Stimulated activated memory B cell treated with anti-CD40 and anti-IgM and Interleukin-4, amounts not matched to agents 10 μg/mL and 1 μg/mL and 100 μg/mL, for 72 hours (primary cell): ENCODE measurements around the gene L3MBTL1.
"Not testable (repeated sequence)": the region's sequence is repeated elsewhere in the genome, so short reads cannot be mapped to it uniquely, and the experiment has no call there.

Source experiments
- ATAC-seq: fragments of 150-1000 bp; cut with Tn5 transposase; 2 replicates; pipeline ENCODE4 v1.10.0; 2021
- H3K27ac Mint-ChIP-seq: one replicate; pipeline ENCODE4 v1.8.0; 2022; ENCODE audit warnings: mild to moderate bottlenecking, mixed read lengths
- H3K27me3 Mint-ChIP-seq: one replicate; pipeline ENCODE4 v1.8.0; 2022; ENCODE audit warnings: mixed read lengths
- H3K36me3 Mint-ChIP-seq: one replicate; pipeline ENCODE4 v1.8.0; 2022; ENCODE audit warnings: mixed read lengths
- H3K4me1 Mint-ChIP-seq: one replicate; pipeline ENCODE4 v1.8.0; 2022; ENCODE audit warnings: mixed read lengths
- H3K4me3 Mint-ChIP-seq: one replicate; pipeline ENCODE4 v1.8.0; 2022; ENCODE audit warnings: mild to moderate bottlenecking, moderate library complexity, mixed read lengths
- H3K9me3 Mint-ChIP-seq: one replicate; pipeline ENCODE4 v1.8.0; 2022; ENCODE audit warnings: mixed read lengths

L3MBTL1 gene

DNA sequence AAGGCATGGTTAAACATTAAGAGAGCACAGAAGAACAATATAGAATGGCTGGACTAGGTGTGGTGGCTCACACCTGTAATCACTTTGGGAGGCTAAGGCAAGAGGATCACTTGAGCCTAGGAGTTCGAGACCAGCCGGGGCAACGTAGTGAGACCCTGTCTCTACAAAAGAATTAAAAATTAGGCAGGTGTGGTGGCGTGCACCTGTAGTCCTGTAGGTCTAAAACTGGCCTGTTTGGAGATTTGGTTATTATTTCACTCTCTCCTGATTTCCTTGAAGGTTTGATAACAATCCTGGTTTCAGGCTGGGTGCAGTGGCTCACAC, 34.2 kb upstream of the L3MBTL1 start:
- Mint-ChIP-seq H3K4me1 (no peaks in the 10 kb centered on the region), H3K36me3 (peaks cover 16% of the 10 kb centered on the region)

DNA sequence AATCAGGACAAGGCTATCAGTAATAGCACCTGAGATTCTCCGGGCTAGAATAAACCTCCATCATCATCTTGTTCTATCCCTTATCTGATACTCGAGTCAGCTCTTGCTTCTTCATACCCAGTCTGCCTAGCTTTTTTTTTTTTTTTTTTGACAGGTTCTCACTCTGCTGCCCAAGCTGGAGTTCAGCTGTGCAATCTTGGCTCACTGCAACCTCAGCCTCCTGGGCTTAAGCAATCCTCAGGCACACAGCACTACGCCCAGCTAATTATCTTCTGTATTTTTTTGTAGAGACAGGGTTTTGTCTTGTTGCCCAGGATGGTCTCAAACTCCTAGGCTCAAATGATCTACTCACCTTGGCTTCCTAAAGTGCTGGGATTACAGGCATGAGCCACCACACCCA, 30.3 kb upstream of the L3MBTL1 start:
- no peak overlapping the region for H3K4me3 Mint-ChIP-seq
- no peak overlapping the region for H3K27ac Mint-ChIP-seq
- H3K36me3 Mint-ChIP-seq = peaks cover 16% of the 10 kb centered on the region
- no peak for ATAC-seq
- H3K27me3 Mint-ChIP-seq = no peaks in the 10 kb centered on the region
- peaks cover 3% of the 10 kb centered on the region for H3K9me3 Mint-ChIP-seq
- no peaks in the 10 kb centered on the region for H3K4me1 Mint-ChIP-seq

More for the DNA sequence above, 34.2 kb upstream of the L3MBTL1 start:
- Mint-ChIP-seq H3K27ac (no peak overlapping the region), H3K9me3 (no peaks in the 10 kb centered on the region), H3K4me3 (no peak overlapping the region), H3K27me3 (no peaks in the 10 kb centered on the region)
- no peak for ATAC-seq

DNA sequence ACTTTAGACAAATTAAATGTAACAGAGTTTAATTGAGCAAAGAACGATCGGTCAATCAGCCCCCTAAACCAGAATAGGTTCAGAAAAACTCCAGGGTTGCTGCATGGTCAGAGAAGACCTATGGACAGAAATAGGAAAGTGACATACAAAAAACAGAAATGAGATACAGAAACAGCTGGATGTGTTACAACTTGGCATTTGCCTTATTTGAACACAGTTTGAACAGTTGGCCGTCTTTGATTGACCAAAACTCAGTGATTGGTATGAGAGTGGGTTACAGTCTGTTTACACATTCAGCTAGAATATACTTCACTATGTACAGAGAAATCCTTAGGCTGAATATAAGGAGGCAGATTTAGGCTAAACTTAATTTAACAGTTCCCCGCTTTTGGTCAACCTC, 29.9 kb upstream of the L3MBTL1 start:
- Mint-ChIP-seq H3K27me3 (no peaks in the 10 kb centered on the region), H3K4me1 (no peaks in the 10 kb centered on the region), H3K4me3 (no peak overlapping the region), H3K9me3 (peaks cover 3% of the 10 kb centered on the region), H3K27ac (no peak overlapping the region), H3K36me3 (peaks cover 15% of the 10 kb centered on the region)
- no peak for ATAC-seq

DNA sequence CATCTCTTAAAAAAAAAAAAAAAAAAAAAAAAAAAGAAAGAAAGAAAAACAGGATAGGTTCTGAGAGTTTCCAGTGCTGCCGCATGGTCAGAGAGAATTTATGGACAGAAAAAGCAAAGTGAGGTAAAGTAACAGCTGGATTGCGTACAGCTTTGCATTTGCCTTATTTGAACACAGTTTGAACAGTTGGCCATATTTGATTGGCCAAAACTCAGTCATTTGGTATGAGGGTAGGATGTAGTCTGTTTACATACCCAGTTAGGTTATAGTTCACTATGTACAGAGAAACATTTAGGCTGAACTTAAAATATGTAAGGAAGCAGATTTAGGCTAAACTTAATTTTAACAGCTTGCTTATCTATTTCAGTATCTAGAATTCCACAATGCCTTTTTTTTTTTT, 17.5 kb upstream of the L3MBTL1 start:
- Mint-ChIP-seq H3K4me1 (no peaks in the 10 kb centered on the region), H3K9me3 (peaks cover 12% of the 10 kb centered on the region), H3K27me3 (peaks cover 12% of the 10 kb centered on the region), H3K27ac (no peak overlapping the region), H3K4me3 (no peak overlapping the region), H3K36me3 (no peaks in the 10 kb centered on the region)
- ATAC-seq = no peak

DNA sequence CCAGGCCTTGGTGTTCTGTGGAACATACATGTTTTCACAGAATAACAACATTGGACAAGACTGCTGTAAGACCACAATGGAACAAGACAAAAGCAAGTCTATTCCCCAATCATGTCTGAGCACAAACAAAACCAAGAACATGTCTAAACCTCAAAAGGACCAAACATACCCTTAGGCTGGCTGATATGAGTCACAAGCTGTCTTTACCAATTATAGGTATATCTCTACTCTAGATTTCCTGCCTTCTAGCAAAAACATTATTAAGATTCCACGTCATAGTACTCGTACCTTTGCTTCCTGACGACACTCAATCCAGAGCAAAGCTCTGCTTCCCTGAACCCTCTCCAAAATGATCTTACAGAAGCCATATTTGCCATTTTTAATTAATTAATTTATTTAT, 15.4 kb upstream of the L3MBTL1 start:
- Mint-ChIP-seq H3K27ac (no peak overlapping the region), H3K4me3 (no peak overlapping the region), H3K4me1 (no peaks in the 10 kb centered on the region), H3K9me3 (peaks cover 10% of the 10 kb centered on the region), H3K36me3 (no peaks in the 10 kb centered on the region), H3K27me3 (peaks cover 12% of the 10 kb centered on the region)
- ATAC-seq = no peak

DNA sequence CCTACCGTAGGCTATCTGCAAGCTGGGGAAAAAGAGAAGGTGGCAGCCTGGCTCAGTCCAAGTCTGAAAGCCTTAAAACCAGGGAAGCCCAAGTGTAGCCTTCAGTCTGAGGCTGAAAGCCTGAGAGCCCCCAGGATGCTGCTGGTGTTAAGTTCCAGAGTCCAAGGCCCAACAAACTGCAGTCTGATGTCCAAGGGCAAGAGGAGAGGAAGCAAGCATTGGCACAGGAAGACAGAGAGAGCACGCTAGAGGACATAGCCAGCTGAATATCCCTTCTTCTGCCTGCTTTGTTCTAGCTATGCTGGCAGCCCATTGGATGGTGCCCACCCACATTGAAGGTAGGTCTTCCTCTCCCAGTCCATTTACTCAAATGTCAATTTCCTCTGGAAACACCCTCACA, 12.1 kb upstream of the L3MBTL1 start:
- no peak for ATAC-seq
- Mint-ChIP-seq H3K4me3 (no peak overlapping the region), H3K36me3 (no peaks in the 10 kb centered on the region), H3K27ac (no peak overlapping the region), H3K27me3 (peaks cover 12% of the 10 kb centered on the region), H3K4me1 (no peaks in the 10 kb centered on the region), H3K9me3 (peaks cover 6% of the 10 kb centered on the region)

DNA sequence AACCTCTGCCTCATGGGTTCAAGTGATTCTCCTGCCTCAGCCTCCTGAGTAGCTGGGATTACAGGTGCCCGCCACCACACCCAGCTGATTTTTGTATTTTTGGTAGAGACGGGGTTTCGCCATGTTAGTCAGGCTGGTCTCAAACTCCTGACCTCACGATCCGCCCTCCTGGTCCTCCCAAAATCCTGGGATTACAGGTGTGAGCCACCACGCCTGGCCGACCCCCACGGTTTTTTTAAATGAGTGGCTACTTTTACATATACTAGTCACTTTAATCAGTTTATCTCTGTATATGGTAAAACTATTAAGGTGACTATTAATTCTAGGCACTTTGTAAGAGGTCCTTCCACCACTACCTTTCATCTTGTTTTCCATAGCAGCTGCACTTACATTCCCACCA, 5.5 kb upstream of the L3MBTL1 start:
- H3K9me3 Mint-ChIP-seq, H3K4me1 Mint-ChIP-seq, ATAC-seq, H3K36me3 Mint-ChIP-seq, H3K4me3 Mint-ChIP-seq, H3K27ac Mint-ChIP-seq: not testable (repeated sequence)
- peaks cover 28% of the 10 kb centered on the region for H3K27me3 Mint-ChIP-seq

DNA sequence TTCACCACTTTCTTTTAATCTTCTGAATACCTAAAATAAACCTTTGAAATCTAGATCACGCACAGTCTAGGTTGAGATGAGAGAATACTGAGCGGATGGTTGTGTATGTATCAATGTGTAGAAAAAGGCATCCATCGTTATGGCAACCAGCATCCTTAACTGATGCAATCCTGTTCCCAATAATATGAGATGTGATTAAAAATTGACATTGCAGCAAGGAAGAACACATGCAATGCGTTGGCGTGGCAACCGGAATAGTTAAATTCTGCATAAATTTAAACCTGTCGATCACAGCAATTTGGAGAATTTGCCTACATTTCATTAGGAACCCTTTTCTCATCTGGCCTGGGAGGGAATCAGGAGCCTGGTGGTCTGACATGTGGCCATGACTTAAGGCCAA, 1.3 kb upstream of the L3MBTL1 start:
- no peak overlapping the region for H3K27ac Mint-ChIP-seq
- no peaks in the 10 kb centered on the region for H3K36me3 Mint-ChIP-seq
- no peaks in the 10 kb centered on the region for H3K4me1 Mint-ChIP-seq
- H3K4me3 Mint-ChIP-seq = no peak overlapping the region
- peaks cover 4% of the 10 kb centered on the region for H3K9me3 Mint-ChIP-seq
- ATAC-seq = no peak
- peaks cover 57% of the 10 kb centered on the region for H3K27me3 Mint-ChIP-seq

DNA sequence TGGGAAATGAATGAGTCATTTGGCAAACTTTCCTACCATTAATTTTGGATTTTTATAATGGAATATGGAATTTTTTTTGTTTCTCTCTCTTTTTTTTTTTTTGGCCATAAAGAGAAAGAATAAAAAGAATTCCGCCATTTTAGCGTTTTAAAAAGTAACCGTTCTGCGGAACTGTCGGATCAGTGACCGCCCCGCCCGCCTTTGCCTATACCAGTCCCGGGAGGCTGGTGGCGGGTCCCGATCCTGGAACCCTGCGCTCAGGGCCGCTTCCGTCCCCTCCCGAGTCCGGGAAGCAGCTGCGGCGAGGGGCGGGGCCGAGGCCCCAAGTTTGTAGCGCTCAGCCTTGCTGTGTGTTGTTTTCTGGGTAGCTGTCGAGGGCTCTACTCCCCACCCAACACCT, 609 bp downstream of the L3MBTL1 start:
- no peak overlapping the region for H3K27ac Mint-ChIP-seq
- no peaks in the 10 kb centered on the region for H3K4me1 Mint-ChIP-seq
- H3K4me3 Mint-ChIP-seq = peak overlapping the region; percentile 66
- no peak for ATAC-seq
- H3K36me3 Mint-ChIP-seq = no peaks in the 10 kb centered on the region
- H3K27me3 Mint-ChIP-seq = peaks cover 66% of the 10 kb centered on the region
- peaks cover 3% of the 10 kb centered on the region for H3K9me3 Mint-ChIP-seq

DNA sequence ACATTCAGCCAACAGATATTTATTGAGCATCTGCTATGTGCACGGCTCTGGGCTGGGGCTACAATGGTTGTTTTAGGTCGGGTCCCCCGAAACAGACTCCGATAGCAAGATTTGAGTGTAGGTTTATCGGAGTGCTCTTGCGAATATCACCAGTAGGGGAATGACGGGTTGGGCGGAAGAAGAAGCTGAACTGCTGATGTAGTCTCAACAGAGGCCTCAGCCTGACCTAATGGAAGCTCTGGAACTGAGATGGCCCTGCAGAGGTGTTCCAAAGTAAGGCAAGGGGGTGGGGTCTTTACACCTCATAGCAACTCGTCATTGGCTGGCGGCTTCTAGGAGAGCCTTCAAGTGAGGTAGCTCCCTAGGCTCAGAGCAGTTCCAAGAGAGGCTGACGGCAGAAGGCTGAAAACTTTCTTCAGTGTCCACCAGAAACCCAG, 1.1 kb downstream of the L3MBTL1 start:
- peaks cover 3% of the 10 kb centered on the region for H3K9me3 Mint-ChIP-seq
- H3K27me3 Mint-ChIP-seq = peaks cover 66% of the 10 kb centered on the region
- H3K4me3 Mint-ChIP-seq = no peak overlapping the region
- no peaks in the 10 kb centered on the region for H3K4me1 Mint-ChIP-seq
- no peaks in the 10 kb centered on the region for H3K36me3 Mint-ChIP-seq
- H3K27ac Mint-ChIP-seq = no peak overlapping the region
- ATAC-seq = no peak

DNA sequence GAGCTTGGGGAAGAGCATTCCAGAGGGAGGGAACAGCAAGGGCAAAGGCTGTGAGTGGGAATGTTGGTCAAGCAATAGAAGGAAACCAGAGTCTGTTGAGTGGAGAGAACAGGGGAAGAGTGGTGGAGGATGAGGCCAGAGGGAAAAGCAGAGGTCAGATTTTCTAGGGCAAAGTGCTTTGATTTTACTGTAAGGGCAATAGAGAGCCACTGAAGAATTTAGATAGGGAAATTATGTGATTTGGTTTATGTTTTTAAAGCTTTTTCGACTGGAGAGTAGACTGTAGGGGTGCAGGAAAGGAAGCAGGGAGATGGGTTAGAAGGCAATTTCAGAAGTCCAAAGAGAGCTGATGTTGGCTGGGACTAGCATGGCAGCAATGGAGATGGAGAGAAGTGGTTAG, 4.4 kb downstream of the L3MBTL1 start:
- Mint-ChIP-seq H3K9me3 (no peaks in the 10 kb centered on the region), H3K4me3 (no peak overlapping the region), H3K4me1 (peaks cover 12% of the 10 kb centered on the region), H3K27me3 (peaks cover 39% of the 10 kb centered on the region), H3K36me3 (no peaks in the 10 kb centered on the region), H3K27ac (no peak overlapping the region)
- ATAC-seq = no peak

DNA sequence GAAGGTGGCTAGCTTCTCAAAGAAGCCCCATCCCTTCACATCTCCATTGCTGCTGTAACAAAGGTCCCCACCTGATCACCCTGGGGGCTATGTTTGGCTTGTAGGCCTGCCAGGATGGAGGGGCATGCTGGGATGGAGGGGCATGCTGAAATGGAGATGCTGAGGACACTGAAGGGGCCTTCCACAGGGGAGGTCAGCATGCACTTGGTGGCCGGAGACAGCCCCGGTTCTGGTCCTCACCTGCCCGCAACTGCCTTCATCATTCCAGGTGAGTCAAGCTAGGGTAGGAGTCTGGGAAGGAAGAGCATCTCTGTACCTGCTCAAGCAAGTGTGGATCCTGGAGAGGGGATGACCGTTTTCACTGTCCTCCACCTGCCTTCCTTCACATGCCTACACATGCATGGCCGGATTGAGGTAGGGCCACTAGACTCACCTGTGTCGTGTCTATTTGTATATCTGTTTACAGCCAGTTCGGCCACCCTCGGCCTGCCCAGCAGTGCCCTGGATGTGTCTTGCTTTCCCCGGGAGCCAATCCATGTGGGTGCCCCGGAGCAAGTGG, 6.0 kb downstream of the L3MBTL1 start:
- Mint-ChIP-seq H3K27me3 (peaks cover 30% of the 10 kb centered on the region), H3K4me3 (peak overlapping the region; percentile 93), H3K36me3 (no peaks in the 10 kb centered on the region), H3K27ac (peak overlapping the region; percentile 91), H3K4me1 (peaks cover 12% of the 10 kb centered on the region), H3K9me3 (no peaks in the 10 kb centered on the region)
- ATAC-seq = no peak

DNA sequence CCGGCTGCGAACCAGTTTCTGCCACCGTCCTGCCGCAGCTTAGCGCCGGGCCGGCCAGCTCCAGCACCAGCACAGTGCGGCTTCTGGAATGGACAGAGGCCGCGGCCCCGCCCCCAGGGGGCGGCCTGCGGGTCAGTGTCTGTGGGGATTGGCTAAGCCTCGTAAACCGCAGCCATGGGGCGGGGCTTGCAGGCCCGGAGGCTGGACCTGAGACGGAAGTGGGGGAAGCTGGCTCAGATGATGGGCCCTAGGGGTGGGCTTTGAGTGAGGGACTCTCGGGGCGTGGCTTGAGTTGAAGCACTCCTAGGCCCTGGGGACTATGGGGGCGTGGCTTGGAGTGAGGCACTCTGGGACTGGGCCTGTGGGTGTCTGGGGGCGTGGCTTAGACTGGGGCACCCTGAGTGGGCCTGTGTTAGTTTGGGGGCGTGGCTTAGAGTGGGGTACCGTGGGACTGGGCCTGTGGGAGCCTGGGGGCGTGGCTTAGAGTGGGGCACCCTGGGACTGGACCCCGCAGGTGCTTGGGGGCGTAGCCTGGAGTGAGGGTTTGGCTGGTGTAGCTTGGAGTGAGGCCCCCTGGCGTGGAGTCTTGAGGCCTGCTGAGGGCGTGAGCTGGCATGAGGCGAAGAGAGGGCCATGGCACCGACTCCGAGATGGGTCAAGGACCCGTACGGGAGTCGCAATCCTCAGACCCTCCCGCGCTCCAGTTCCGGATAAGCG, 6.6 kb downstream of the L3MBTL1 start:
- H3K27me3 Mint-ChIP-seq = peaks cover 23% of the 10 kb centered on the region
- H3K27ac Mint-ChIP-seq = peak overlapping the region; percentile 91
- peaks cover 12% of the 10 kb centered on the region for H3K4me1 Mint-ChIP-seq
- peak; percentile 93 for ATAC-seq
- peak overlapping the region; percentile 93 for H3K4me3 Mint-ChIP-seq
- H3K36me3 Mint-ChIP-seq = no peaks in the 10 kb centered on the region
- H3K9me3 Mint-ChIP-seq = no peaks in the 10 kb centered on the region

DNA sequence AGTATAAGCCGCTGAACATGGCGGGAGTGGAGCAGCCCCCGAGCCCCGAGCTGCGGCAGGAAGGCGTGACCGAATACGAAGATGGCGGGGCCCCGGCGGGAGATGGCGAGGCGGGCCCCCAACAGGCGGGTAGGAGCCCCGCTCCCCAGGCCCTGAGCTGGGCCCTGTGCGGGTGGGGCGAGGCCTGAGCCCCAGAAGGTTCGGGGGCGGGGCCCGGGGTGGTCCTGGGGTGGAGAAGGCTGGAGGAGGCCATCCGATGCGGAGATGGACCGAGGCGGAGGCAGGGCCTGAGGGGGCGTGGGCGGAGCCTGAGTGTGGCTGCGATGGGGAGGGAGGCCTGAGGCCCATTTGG, 7.1 kb downstream of the L3MBTL1 start:
- peaks cover 18% of the 10 kb centered on the region for H3K27me3 Mint-ChIP-seq
- H3K4me3 Mint-ChIP-seq = peak overlapping the region; percentile 93
- H3K36me3 Mint-ChIP-seq = no peaks in the 10 kb centered on the region

DNA sequence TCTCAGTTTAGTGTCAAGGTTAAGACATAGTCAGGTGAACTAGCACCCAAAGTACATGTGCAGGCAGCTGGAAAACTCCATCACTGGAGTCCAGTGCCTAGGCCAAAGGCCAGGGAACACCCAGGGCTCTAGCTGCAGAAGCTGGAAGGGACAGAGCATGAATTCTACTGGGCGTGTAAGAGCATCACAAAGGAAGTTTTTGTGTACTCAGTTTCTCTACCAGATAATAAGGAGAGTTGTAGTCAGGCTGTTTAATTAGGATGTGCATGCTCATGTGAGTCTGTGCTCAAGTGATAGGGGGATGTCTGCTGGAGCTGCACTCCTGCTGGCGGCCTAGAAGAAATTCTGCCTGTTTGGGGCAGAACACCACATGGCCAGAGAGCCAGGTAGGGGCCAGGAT, 8.1 kb downstream of the L3MBTL1 start:
- no peak overlapping the region for H3K27ac Mint-ChIP-seq
- H3K4me1 Mint-ChIP-seq = peaks cover 12% of the 10 kb centered on the region
- no peak for ATAC-seq
- peaks cover 14% of the 10 kb centered on the region for H3K27me3 Mint-ChIP-seq
- no peaks in the 10 kb centered on the region for H3K36me3 Mint-ChIP-seq
- H3K4me3 Mint-ChIP-seq = peak overlapping the region; percentile 93
- no peaks in the 10 kb centered on the region for H3K9me3 Mint-ChIP-seq

More for the DNA sequence above, 7.1 kb downstream of the L3MBTL1 start:
- peaks cover 12% of the 10 kb centered on the region for H3K4me1 Mint-ChIP-seq
- peak overlapping the region; percentile 91 for H3K27ac Mint-ChIP-seq
- ATAC-seq = peak; percentile 17
- no peaks in the 10 kb centered on the region for H3K9me3 Mint-ChIP-seq

DNA sequence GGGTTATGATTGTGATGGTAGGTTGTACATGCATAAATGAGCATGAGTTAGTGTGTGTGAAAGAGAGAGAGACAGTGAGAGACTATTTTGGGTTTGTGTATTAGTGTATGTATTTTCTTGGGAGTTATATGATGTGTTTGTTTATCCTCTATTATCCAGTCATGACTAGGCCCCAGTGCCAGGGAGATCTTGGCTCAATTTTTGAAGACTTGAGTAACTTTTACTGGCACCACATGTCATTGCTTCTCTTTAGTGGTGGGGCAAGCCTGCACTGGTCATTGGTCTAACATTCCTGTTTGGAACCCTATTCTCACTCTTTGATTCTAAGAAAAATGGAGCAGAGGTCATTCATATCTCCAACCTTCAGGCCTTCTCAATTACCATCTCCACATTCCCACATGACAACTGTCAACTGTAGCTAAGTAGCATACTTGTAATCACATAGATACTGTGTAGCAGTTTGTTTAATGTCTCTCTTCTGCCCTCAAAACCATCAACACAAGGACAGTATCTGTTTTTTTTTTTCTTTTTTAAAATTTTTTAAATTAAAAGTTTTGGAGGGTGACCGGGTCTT, 8.8 kb downstream of the L3MBTL1 start:
- Mint-ChIP-seq H3K4me3 (no peak overlapping the region), H3K4me1 (peaks cover 12% of the 10 kb centered on the region), H3K27me3 (peaks cover 8% of the 10 kb centered on the region), H3K27ac (no peak overlapping the region), H3K9me3 (no peaks in the 10 kb centered on the region), H3K36me3 (peaks cover 4% of the 10 kb centered on the region)
- no peak for ATAC-seq
